ENCODE data around the gene ZDHHC17. TPM values are rescaled to one million over a fixed set of nuclear protein-coding genes. Genes with fewer than 3 reads are reported as not detected.

ZDHHC17 gene
- polyA plus RNA-seq, 1 donor (not counting 4 experiments of a cell fraction or from before 2014, with no cell fraction given) = 28.2 TPM

GRCh38 chr12:76860256-76860655 is 96.3 kb downstream of the ZDHHC17 start:
- no peak overlapping the region for H3K4me2 ChIP-seq (ENCODE audit: control insufficient read depth, extremely low read depth, insufficient read depth, low read depth, low read length)
- no peak overlapping the region for H3K4me3 ChIP-seq (ENCODE audit: control insufficient read depth in 2 of 3, extremely low read depth in 1 of 3, insufficient read depth in 2 of 3, low read depth in 1 of 3, low read length in 3 of 3)
- no peaks in the 10 kb centered on the region for H3K9me1 ChIP-seq (ENCODE audit: control insufficient read depth, extremely low read depth, insufficient read depth, low read length)
- no peaks in the 10 kb centered on the region for H4K20me1 ChIP-seq (ENCODE audit: control insufficient read depth, extremely low read depth, insufficient read depth, low read length)
- H3K9ac ChIP-seq (ENCODE audit: control insufficient read depth, extremely low read depth, insufficient read depth, low read length) = no peak overlapping the region
- H3K9me3 ChIP-seq (ENCODE audit: control insufficient read depth, low read depth, low read length) = no peaks in the 10 kb centered on the region
- no peak for FAIRE-seq
- dilution Hi-C loops (cut with MboI; ENCODE audit: extremely low pct_ligation_motif_present, low sequenced_read_pairs) = no loop called here
- H3K36me3 ChIP-seq (ENCODE audit: control insufficient read depth in 2 of 2, extremely low read depth in 1 of 2, insufficient read depth in 2 of 2, low read length in 2 of 2) = peaks cover 8 to 13% of the 10 kb centered on the region in 2 experiments
- no peak for DNase-seq (ENCODE audit: low read depth, low spot score)
- H3K27me3 ChIP-seq (ENCODE audit: control insufficient read depth, extremely low read depth, insufficient read depth, low read length) = no peaks in the 10 kb centered on the region
- no peaks in the 10 kb centered on the region for H3K4me1 ChIP-seq (ENCODE audit: control insufficient read depth, extremely low read depth, insufficient read depth, low read length)
- H3K27ac ChIP-seq (ENCODE audit: control insufficient read depth, insufficient read depth, low read length) = no peak overlapping the region
- H2AFZ ChIP-seq (ENCODE audit: control insufficient read depth, low read length) = no peak overlapping the region
- TF ChIP-seq, protein P1, sequence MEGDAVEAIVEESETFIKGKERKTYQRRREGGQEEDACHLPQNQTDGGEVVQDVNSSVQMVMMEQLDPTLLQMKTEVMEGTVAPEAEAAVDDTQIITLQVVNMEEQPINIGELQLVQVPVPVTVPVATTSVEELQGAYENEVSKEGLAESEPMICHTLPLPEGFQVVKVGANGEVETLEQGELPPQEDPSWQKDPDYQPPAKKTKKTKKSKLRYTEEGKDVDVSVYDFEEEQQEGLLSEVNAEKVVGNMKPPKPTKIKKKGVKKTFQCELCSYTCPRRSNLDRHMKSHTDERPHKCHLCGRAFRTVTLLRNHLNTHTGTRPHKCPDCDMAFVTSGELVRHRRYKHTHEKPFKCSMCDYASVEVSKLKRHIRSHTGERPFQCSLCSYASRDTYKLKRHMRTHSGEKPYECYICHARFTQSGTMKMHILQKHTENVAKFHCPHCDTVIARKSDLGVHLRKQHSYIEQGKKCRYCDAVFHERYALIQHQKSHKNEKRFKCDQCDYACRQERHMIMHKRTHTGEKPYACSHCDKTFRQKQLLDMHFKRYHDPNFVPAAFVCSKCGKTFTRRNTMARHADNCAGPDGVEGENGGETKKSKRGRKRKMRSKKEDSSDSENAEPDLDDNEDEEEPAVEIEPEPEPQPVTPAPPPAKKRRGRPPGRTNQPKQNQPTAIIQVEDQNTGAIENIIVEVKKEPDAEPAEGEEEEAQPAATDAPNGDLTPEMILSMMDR (optimal IDR thresholded peaks at IDR 0.05 in 1 of 3, IDR thresholded peaks at IDR 0.05 in 1 of 3, conservative IDR thresholded peaks at IDR 0.05 in 1 of 3; ENCODE audit: extremely low read depth in 1 of 3, insufficient read depth in 2 of 3, low read length in 3 of 3) = no peak
- no peak for TF ChIP-seq EZH2 (IDR thresholded peaks at IDR 0.05; ENCODE audit: low read length)
- H3K79me2 ChIP-seq (ENCODE audit: control insufficient read depth, insufficient read depth, low read length) = no peaks in the 10 kb centered on the region

GRCh38 chr12:76863005-76863670 is 99.2 kb downstream of the ZDHHC17 start:
- dilution Hi-C loops (cut with MboI; ENCODE audit: extremely low pct_ligation_motif_present, low sequenced_read_pairs) = no loop called here
- TF ChIP-seq, protein P1 (optimal IDR thresholded peaks at IDR 0.05 in 1 of 3, IDR thresholded peaks at IDR 0.05 in 1 of 3, conservative IDR thresholded peaks at IDR 0.05 in 1 of 3; ENCODE audit: extremely low read depth in 1 of 3, insufficient read depth in 2 of 3, low read length in 3 of 3) = no peak
- no peak for TF ChIP-seq EZH2 (IDR thresholded peaks at IDR 0.05; ENCODE audit: low read length)
- no peak overlapping the region for H3K27ac ChIP-seq (ENCODE audit: control insufficient read depth, insufficient read depth, low read length)

More at GRCh38 chr12:76863005-76863670, 99.2 kb downstream of the ZDHHC17 start:
- no peaks in the 10 kb centered on the region for H3K79me2 ChIP-seq (ENCODE audit: control insufficient read depth, insufficient read depth, low read length)
- H3K9ac ChIP-seq (ENCODE audit: control insufficient read depth, extremely low read depth, insufficient read depth, low read length) = no peak overlapping the region
- FAIRE-seq = no peak
- no peaks in the 10 kb centered on the region for H3K9me3 ChIP-seq (ENCODE audit: control insufficient read depth, low read depth, low read length)
- H3K27me3 ChIP-seq (ENCODE audit: control insufficient read depth, extremely low read depth, insufficient read depth, low read length) = no peaks in the 10 kb centered on the region
- H4K20me1 ChIP-seq (ENCODE audit: control insufficient read depth, extremely low read depth, insufficient read depth, low read length) = no peaks in the 10 kb centered on the region
- H3K4me3 ChIP-seq (ENCODE audit: control insufficient read depth in 2 of 3, extremely low read depth in 1 of 3, insufficient read depth in 2 of 3, low read depth in 1 of 3, low read length in 3 of 3) = no peak overlapping the region
- H3K36me3 ChIP-seq (ENCODE audit: control insufficient read depth in 2 of 2, extremely low read depth in 1 of 2, insufficient read depth in 2 of 2, low read length in 2 of 2) = peaks cover 8 to 9% of the 10 kb centered on the region in 2 experiments
- H3K9me1 ChIP-seq (ENCODE audit: control insufficient read depth, extremely low read depth, insufficient read depth, low read length) = no peaks in the 10 kb centered on the region
- no peak for DNase-seq (ENCODE audit: low read depth, low spot score)
- H3K4me1 ChIP-seq (ENCODE audit: control insufficient read depth, extremely low read depth, insufficient read depth, low read length) = no peaks in the 10 kb centered on the region
- H3K4me2 ChIP-seq (ENCODE audit: control insufficient read depth, extremely low read depth, insufficient read depth, low read depth, low read length) = no peak overlapping the region
- H2AFZ ChIP-seq (ENCODE audit: control insufficient read depth, low read length) = no peak overlapping the region
